NCI-H1092 treated with DMSO at 0.1 percent for 48 hours (cell line): Measurements from ENCODE around the gene FAM9C.
"Not testable (repeated sequence)": the region's sequence is repeated elsewhere in the genome, so short reads cannot be mapped to it uniquely, and the experiment has no call there.

Experiments
- DNase-seq: peaks from one replicate; lab custom pipeline; 2025; lab: John Stamatoyannopoulos, UW

FAM9C gene

GRCh38 chrX:13043138-13043537, 1.3 kb downstream of the FAM9C start:
- no peak for DNase-seq

DNA sequence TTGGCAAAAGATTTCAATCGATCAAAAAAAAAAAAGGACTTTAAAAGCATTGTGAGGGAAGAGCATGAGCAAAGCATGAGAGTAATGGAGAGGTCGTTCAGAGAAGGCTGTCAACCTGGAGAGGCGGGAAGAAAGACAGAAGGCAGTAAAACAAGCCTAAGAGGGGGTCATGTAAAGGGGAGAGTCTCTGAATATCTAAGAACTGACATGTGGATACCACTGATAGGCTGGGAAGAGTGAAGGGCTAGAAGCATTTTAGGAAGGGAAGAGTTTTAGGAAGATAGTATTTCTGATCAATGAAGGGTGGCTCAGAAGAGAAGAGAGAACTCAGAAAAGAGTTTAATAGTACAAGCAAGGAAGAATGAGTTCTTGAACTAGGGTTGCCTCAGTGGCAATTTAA, 7.5 kb downstream of the FAM9C start:
- DNase-seq = no peak

DNA sequence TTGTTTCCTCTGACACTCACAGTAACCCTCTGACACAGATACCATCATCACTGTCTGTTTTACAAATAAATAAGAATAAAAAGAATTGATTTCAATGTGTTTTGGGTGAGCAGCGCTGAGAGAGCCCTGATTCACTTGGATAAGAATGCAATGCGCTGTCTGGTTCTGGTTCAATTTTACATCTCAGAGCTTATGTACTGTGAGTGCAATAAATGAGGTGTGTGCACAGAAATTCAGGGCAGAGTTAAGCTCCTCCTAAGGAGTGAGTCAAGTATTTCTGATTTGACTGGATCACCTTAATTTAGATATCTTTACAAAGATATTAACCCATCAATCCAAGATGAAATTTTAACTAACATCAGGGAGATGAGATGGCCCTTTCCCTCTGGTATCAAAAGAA, 11.2 kb downstream of the FAM9C start:
- DNase-seq = no peak

GRCh38 chrX:13029887-13030771, 14.3 kb downstream of the FAM9C start:
- no peak for DNase-seq

DNA sequence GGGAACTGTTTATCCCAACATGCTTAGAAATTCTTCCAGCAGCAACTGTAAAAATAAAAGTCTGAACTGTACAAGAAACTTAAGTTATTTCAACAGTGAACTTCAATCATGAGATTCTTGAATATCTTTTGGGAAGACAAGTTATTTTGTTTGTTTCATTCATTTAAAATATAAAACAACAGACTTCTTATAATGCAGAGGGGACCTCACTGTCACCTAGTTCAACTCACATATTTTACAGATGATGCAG, 14.9 kb downstream of the FAM9C start:
- DNase-seq = no peak

DNA sequence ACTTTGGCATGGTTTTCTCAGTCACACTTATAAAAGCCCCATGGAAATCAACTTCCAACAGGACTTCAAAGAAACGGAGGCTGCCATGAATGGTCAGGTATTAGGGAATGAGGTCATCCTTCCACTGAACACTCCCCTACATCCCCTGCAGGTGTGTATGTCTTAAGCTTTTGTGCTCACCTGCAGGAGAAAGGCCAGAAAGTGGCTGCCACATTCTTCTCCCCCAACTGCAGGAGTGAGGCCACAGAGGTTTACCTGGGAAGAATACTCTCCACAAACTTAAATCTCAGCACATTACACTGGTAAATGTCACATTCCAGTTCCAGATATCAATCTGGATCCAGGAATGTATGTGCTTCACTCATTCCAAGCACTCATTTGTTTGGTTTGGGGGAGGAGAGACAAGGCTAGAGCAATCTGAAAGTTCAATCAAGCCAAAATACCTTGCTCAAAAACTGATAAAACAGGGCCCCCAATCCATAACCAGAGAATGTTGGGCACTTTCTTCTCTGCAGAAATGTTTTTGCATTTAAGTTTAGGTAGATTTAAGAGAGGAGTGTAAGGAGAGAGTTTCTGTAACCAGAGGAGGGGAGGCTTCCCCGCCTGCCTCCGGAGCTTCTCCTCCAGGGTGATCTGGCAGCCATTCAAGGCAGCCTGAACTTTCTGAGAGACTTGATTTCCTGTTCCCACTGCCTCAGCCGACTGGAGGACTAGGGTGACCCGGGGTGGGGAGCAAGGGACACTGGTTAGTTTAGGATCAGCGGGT, 15.4 kb downstream of the FAM9C start:
- DNase-seq = no peak

DNA sequence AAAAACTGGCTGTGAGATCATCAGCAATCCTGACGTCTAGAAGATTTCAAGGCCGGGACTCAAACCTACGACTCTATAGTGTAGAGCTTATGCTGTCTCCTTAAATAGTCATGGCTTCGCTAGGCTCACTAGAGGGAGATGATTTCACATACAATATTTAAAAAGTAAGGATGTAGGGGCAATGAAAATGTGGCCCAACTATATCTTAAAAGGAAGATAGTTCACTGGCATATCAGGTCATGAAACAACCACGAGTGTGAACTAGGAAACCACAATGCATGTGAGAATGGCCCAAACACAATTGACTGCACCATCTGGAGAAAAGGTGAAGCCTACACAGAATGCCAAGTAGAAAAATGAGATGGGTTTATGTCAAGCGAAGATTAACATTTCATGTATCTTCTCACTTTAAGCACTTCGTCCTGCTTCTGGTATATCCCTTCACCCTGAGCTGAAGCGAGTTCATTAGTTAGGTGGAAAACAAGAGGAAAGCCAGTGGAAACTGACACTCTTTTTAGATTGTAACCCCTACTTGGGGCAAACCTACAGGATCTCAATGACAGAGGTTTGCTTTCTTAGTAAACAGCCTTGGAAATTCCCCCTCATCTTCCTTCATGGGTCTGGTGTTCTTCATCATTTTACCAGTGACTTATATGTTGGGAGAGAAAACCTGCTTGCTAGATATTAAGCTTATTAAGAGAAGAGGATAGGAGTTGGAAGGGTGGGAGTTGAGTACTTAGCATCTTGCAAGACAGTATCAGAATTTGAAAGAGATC, 17.4 kb downstream of the FAM9C start:
- DNase-seq = no peak

DNA sequence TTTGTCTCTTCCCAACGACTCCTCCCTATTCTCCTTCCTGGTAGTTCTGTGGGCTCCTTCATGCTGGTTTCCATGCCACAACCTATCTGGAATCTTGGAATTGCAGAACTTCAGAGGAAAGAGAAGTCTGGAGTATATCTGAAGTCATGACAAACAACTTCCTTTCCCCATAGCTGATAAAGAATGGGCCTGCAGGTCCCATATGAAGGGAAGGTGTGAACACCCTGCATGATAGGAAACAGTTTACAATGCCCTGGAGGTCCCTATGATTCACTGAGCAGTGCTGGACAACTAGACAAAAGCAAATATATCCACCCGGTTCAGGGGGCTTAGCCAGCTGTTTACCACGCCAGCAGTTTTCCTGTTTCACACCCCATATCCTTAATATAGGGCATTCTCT, 19.4 kb downstream of the FAM9C start:
- DNase-seq = no peak

GRCh38 chrX:13023979-13024378, 20.4 kb downstream of the FAM9C start:
- no peak for DNase-seq

GRCh38 chrX:13023567-13023966, 20.9 kb downstream of the FAM9C start:
- no peak for DNase-seq

- DNase-seq = no peak
Observed at GRCh38 chrX:13022926-13023325, 21.5 kb downstream of the FAM9C start.

DNA sequence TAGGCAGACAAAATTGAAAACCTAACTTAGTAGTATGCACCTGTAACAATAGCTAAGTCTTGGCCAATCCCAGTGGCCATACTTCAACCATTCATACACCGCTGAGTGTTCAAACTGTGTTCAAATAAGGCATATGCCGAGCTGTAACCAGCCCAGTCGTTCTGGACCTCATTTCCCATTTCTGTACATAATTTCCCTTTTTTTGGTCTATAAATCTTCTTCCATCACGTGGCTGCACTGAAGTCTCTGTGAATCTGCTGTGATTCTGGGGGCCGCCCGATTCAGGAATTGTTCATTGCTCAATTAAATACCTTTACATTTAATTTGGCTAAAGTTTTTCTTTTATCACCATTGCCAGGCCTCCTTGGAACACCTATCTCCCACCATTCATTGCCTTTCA, 27.7 kb downstream of the FAM9C start:
- DNase-seq = not testable (repeated sequence)

- DNase-seq = no peak
Observed at GRCh38 chrX:13015536-13016236, 28.7 kb downstream of the FAM9C start.

- DNase-seq = no peak
Observed at GRCh38 chrX:13014111-13015096, 30.0 kb downstream of the FAM9C start.

GRCh38 chrX:13013363-13014110, 30.9 kb downstream of the FAM9C start:
- DNase-seq = no peak

DNA sequence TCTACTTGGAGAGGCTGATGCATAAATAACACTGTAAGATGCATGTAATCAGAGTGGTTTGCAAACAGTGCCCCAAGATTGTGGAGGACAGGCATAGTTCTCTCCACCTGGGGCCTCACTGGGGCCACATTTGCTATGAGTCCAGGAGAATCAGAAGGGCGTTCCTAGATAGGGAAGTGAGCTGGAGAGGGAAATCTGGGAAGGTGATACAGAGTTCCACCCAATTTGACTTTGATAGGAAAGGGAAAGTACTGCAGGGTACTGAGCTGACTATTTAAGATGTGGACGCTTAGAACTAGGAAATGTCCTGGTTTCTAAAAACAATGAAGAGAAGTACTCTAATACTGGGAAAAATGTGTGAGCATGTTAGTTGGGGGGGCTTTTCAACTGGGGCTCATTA, 33.9 kb downstream of the FAM9C start:
- no peak for DNase-seq

GRCh38 chrX:13009844-13010243, 34.6 kb downstream of the FAM9C start:
- no peak for DNase-seq

DNA sequence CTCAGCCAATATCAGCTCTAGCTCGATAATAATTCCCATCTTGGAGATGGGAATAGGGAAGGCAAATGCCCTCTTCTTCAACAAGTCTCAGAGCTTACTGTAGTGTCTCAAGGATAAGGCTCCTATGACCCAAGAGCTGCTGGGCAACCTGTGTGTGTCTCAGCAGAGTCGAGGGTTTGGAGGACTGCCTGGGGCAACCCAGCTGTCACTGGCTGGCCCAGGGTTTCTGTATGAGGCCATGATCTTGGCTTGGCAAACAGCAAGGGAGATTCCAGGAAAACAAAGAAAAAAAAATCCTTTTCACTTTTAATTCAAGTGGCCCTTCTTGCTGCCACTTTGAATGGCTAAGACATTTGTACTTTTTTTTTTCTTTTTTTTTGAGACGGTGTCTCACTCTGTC, 35.1 kb downstream of the FAM9C start:
- DNase-seq = no peak

- no peak for DNase-seq
Observed at GRCh38 chrX:13008851-13009250, 35.6 kb downstream of the FAM9C start.

GRCh38 chrX:13008189-13008533, 36.3 kb downstream of the FAM9C start:
- no peak for DNase-seq
